GM12878 (cell line): ENCODE data around the gene FUCA2. TPM values are rescaled to one million over a fixed set of nuclear protein-coding genes. Genes with fewer than 3 reads are reported as not detected.
A peak's percentile ranks its signal among the peaks of the same experiment; 100 is the strongest.

Source experiments
- CBX5 ChIP-seq: sonication (generic); IDR thresholded peaks from 2 replicates; pipeline ENCODE4 v1.6.1; 2016; ENCODE audit warnings: low read depth, moderate library complexity, mild to moderate bottlenecking, inconsistent platforms
- CHD4 ChIP-seq: fragments of 200-600 bp; sonication (generic); IDR thresholded peaks from 2 replicates; pipeline ENCODE4 v1.6.1; 2016; ENCODE audit warnings: mild to moderate bottlenecking
- DPF2 ChIP-seq: fragments of 450-650 bp; IDR thresholded peaks from 2 replicates; pipeline ENCODE4 v1.6.1; 2017; ENCODE audit warnings: mild to moderate bottlenecking
- JUNB ChIP-seq: IDR thresholded peaks from 2 replicates; pipeline ENCODE4 v1.6.1; 2016; ENCODE audit warnings: antibody characterized with exemption, mild to moderate bottlenecking
- KAT2A ChIP-seq: conservative IDR thresholded peaks from 2 replicates; pipeline ENCODE4 v1.6.1; 2011; ENCODE audit warnings: low read depth, low read length; ENCODE audit not compliant: control insufficient read depth
- KDM1A ChIP-seq: fragments of 200-600 bp; sonication (generic); IDR thresholded peaks from 2 replicates; pipeline ENCODE4 v1.6.1; 2016; ENCODE audit warnings: borderline replicate concordance
- RBBP5 ChIP-seq: fragments of 200-600 bp; sonication (generic); conservative IDR thresholded peaks from 2 replicates; pipeline ENCODE4 v1.6.1; 2016
- SMC3 ChIP-seq: IDR thresholded peaks from 2 replicates; pipeline ENCODE4 v1.6.1; 2011; ENCODE audit warnings: low read length, improper control_type of control experiment, borderline replicate concordance
- STAT3 ChIP-seq: IDR thresholded peaks from 2 replicates; pipeline ENCODE4 v1.6.1; 2011; ENCODE audit warnings: low read depth, low read length, improper control_type of control experiment
- TCF3 ChIP-seq: IDR thresholded peaks from 2 replicates; pipeline ENCODE4 v1.6.1; 2012; ENCODE audit warnings: low read depth, mild to moderate bottlenecking, low read length, borderline replicate concordance; ENCODE audit not compliant: insufficient read depth
- ZBTB4 ChIP-seq: fragments of 450-650 bp; formaldehyde crosslinking; IDR thresholded peaks from 2 replicates; pipeline ENCODE4 v1.4.0; 2022; ENCODE audit warnings: mild to moderate bottlenecking, moderate library complexity
- polyA plus RNA-seq, 11 experiments: library from polyadenylated mRNA; depleted of rRNA in 4 of 11; unstranded in 6 of 11; stranded (reverse) in 5 of 11; fragments of >200 nt; fragmentation: Nextera tagmentation in 4 of 11; fragmentation: Illumina TruSeq in 1 of 11; extraction: Ambion mirVana in 4 of 11; extraction: Trizol in 1 of 11; gene quantifications; 1 replicate in 1 of 11; 2 replicates in 10 of 11; pipeline versions ENCODE4 v1.2.1 to v1.2.3, GENCODE V29; 2011 to 2016; ENCODE audit warnings: inconsistent platforms in 2 of 11, missing spikeins in 2 of 11, low read depth in 1 of 11
- total RNA-seq, 4 experiments: library from RNA; depleted of rRNA in 3 of 4; stranded (reverse); fragments of >200 nt in 3 of 4; fragmentation: Illumina TruSeq in 1 of 4; extraction: Trizol in 1 of 4; gene quantifications; 2 replicates each; pipeline versions ENCODE4 v1.2.1 to v1.2.3, GENCODE V29; 2013 to 2021
- TF ChIP-seq, protein P1 (sequence below): fragments of 450-650 bp; IDR thresholded peaks from 2 replicates; pipeline ENCODE4 v1.6.1; 2017; ENCODE audit warnings: mild to moderate bottlenecking, low read depth, inconsistent platforms; ENCODE audit not compliant: poor library complexity, severe bottlenecking
- TF ChIP-seq, protein P2 (sequence below): fragments of 450-650 bp; IDR thresholded peaks from 2 replicates; pipeline ENCODE4 v1.6.1; 2018; ENCODE audit warnings: mild to moderate bottlenecking, low read depth, moderate library complexity; ENCODE audit not compliant: partially characterized antibody
- TF ChIP-seq, protein P3 (sequence below): fragments of 450-650 bp; formaldehyde crosslinking; IDR thresholded peaks from 2 replicates; pipeline ENCODE4 v1.5.0; 2022; ENCODE audit warnings: mild to moderate bottlenecking, missing genetic modification characterization
- TF ChIP-seq, protein P4 (sequence below): fragments of 450-650 bp; IDR thresholded peaks from 2 replicates; pipeline ENCODE4 v1.6.1; 2017; ENCODE audit warnings: borderline replicate concordance

Gene FUCA2
- total and polyA plus RNA-seq, 10 of the 15 experiments (the other 5 are each of a cell fraction or from before 2014, with no cell fraction given): 5.7 to 36.2 (median 21.5) TPM

DNA sequence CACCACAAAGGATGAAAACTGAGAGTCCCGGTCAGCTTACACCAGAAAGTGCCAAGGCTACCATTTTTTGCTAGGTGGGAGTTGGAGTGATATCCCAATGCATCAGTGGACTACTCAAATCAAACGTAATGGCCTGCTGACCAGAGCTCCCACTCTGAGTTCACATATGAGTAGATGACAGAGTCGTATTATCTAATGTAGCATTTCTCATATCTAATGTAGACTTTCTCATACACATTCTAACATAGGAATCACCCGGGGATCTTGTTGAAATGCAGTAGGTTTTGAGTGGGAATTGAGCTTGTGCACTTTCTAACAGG lies 38.4 kb upstream of the FUCA2 start (continued):
- TF ChIP-seq, protein P1, sequence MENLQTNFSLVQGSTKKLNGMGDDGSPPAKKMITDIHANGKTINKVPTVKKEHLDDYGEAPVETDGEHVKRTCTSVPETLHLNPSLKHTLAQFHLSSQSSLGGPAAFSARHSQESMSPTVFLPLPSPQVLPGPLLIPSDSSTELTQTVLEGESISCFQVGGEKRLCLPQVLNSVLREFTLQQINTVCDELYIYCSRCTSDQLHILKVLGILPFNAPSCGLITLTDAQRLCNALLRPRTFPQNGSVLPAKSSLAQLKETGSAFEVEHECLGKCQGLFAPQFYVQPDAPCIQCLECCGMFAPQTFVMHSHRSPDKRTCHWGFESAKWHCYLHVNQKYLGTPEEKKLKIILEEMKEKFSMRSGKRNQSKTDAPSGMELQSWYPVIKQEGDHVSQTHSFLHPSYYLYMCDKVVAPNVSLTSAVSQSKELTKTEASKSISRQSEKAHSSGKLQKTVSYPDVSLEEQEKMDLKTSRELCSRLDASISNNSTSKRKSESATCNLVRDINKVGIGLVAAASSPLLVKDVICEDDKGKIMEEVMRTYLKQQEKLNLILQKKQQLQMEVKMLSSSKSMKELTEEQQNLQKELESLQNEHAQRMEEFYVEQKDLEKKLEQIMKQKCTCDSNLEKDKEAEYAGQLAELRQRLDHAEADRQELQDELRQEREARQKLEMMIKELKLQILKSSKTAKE: no peak
- no peak for TF ChIP-seq DPF2
- no peak for TF ChIP-seq CBX5
- no peak for TF ChIP-seq SMC3
- TF ChIP-seq KDM1A: no peak
- peak; percentile 66 for TF ChIP-seq JUNB
- TF ChIP-seq, protein P2, sequence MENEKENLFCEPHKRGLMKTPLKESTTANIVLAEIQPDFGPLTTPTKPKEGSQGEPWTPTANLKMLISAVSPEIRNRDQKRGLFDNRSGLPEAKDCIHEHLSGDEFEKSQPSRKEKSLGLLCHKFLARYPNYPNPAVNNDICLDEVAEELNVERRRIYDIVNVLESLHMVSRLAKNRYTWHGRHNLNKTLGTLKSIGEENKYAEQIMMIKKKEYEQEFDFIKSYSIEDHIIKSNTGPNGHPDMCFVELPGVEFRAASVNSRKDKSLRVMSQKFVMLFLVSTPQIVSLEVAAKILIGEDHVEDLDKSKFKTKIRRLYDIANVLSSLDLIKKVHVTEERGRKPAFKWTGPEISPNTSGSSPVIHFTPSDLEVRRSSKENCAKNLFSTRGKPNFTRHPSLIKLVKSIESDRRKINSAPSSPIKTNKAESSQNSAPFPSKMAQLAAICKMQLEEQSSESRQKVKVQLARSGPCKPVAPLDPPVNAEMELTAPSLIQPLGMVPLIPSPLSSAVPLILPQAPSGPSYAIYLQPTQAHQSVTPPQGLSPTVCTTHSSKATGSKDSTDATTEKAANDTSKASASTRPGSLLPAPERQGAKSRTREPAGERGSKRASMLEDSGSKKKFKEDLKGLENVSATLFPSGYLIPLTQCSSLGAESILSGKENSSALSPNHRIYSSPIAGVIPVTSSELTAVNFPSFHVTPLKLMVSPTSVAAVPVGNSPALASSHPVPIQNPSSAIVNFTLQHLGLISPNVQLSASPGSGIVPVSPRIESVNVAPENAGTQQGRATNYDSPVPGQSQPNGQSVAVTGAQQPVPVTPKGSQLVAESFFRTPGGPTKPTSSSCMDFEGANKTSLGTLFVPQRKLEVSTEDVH: no peak
- TF ChIP-seq ZBTB4 (CRISPR knock-in tag): no peak
- TF ChIP-seq, protein P3, sequence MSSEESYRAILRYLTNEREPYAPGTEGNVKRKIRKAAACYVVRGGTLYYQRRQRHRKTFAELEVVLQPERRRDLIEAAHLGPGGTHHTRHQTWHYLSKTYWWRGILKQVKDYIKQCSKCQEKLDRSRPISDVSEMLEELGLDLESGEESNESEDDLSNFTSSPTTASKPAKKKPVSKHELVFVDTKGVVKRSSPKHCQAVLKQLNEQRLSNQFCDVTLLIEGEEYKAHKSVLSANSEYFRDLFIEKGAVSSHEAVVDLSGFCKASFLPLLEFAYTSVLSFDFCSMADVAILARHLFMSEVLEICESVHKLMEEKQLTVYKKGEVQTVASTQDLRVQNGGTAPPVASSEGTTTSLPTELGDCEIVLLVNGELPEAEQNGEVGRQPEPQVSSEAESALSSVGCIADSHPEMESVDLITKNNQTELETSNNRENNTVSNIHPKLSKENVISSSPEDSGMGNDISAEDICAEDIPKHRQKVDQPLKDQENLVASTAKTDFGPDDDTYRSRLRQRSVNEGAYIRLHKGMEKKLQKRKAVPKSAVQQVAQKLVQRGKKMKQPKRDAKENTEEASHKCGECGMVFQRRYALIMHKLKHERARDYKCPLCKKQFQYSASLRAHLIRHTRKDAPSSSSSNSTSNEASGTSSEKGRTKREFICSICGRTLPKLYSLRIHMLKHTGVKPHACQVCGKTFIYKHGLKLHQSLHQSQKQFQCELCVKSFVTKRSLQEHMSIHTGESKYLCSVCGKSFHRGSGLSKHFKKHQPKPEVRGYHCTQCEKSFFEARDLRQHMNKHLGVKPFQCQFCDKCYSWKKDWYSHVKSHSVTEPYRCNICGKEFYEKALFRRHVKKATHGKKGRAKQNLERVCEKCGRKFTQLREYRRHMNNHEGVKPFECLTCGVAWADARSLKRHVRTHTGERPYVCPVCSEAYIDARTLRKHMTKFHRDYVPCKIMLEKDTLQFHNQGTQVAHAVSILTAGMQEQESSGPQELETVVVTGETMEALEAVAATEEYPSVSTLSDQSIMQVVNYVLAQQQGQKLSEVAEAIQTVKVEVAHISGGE: no peak
- no peak for TF ChIP-seq TCF3
- TF ChIP-seq CHD4: no peak
- TF ChIP-seq, protein P4, sequence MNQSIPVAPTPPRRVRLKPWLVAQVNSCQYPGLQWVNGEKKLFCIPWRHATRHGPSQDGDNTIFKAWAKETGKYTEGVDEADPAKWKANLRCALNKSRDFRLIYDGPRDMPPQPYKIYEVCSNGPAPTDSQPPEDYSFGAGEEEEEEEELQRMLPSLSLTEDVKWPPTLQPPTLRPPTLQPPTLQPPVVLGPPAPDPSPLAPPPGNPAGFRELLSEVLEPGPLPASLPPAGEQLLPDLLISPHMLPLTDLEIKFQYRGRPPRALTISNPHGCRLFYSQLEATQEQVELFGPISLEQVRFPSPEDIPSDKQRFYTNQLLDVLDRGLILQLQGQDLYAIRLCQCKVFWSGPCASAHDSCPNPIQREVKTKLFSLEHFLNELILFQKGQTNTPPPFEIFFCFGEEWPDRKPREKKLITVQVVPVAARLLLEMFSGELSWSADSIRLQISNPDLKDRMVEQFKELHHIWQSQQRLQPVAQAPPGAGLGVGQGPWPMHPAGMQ: no peak
- no peak for TF ChIP-seq STAT3
- TF ChIP-seq KAT2A: no peak
- TF ChIP-seq RBBP5: no peak
